ENCODE data around the gene WDR4.

DNA sequence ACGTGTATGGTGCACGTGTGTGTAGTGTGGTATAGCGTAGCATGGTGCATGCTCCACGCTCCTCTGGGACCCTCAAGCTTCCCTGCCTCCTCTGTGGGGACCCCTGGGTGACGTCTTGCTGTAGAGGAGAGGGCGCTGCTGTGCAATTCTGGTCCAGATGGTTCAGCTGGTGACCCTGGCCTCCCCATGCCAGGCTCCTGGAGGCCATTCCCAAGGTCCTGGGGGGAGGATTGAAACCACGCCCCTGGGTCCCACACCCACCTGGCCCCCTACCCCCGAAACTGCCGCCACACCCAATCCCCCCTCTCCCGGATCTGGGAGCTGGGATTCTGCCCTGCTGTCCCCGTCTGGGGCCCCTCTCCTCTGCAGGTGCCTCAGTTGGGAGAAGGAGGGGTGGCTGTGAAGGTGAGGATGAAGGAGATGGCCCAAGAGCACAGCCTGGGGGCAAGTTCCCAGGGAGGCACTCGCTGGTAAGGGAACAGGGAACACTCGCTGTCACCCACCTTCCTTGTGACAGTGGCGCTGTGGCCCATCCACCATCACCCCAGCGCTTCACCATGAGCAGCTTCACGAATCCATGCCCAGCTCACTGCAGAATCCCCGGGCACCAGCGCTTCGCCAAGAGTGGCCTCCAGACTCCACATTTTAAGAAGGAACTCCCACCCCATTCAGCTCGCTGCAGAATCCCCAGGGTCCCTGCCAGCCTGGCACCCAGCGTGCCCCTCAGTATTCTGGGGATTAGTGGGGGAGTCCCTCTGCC lies 38.0 kb downstream of the WDR4 start:
- TF ChIP-seq, protein P1, sequence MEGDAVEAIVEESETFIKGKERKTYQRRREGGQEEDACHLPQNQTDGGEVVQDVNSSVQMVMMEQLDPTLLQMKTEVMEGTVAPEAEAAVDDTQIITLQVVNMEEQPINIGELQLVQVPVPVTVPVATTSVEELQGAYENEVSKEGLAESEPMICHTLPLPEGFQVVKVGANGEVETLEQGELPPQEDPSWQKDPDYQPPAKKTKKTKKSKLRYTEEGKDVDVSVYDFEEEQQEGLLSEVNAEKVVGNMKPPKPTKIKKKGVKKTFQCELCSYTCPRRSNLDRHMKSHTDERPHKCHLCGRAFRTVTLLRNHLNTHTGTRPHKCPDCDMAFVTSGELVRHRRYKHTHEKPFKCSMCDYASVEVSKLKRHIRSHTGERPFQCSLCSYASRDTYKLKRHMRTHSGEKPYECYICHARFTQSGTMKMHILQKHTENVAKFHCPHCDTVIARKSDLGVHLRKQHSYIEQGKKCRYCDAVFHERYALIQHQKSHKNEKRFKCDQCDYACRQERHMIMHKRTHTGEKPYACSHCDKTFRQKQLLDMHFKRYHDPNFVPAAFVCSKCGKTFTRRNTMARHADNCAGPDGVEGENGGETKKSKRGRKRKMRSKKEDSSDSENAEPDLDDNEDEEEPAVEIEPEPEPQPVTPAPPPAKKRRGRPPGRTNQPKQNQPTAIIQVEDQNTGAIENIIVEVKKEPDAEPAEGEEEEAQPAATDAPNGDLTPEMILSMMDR (IDR thresholded peaks at IDR 0.05; ENCODE audit: low read length) = no peak
- TF ChIP-seq EZH2 (IDR thresholded peaks at IDR 0.05; ENCODE audit: borderline replicate concordance, low read length) = no peak
